ENCODE measurements around the gene CCDC148. TPM values are rescaled to one million over a fixed set of nuclear protein-coding genes. Genes with fewer than 3 reads are reported as not detected.
A peak's percentile ranks its signal among the peaks of the same experiment; 100 is the strongest.
"Not testable (repeated sequence)": the region's sequence is repeated elsewhere in the genome, so short reads cannot be mapped to it uniquely, and the experiment has no call there.

Gene CCDC148
- total and polyA plus RNA-seq, 8 donors = 0.64 to 6.0 (median 3.5) TPM

DNA sequence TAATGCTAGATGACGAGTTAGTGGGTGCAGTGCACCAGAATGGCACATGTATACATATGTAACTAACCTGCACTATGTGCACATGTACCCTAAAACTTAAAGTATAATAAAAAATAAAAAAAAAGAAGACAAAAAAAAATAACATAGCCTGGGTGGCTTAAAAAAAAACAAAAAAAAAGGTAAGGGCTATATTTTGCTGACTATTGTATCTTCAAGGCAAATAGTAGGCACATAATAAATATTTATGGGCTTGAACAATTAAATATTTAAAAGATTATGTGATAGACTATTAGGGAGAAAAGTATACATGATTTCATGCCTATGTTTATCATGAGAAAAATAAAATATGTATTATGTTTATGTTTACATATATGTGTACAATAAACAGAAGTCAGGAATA is 99.4 kb downstream of the CCDC148 start:
- no peaks in the 10 kb centered on the region for H3K9me3 ChIP-seq
- H3K27ac ChIP-seq = no peak overlapping the region
- no peaks in the 10 kb centered on the region for H3K27me3 ChIP-seq
- TF ChIP-seq, protein P1, sequence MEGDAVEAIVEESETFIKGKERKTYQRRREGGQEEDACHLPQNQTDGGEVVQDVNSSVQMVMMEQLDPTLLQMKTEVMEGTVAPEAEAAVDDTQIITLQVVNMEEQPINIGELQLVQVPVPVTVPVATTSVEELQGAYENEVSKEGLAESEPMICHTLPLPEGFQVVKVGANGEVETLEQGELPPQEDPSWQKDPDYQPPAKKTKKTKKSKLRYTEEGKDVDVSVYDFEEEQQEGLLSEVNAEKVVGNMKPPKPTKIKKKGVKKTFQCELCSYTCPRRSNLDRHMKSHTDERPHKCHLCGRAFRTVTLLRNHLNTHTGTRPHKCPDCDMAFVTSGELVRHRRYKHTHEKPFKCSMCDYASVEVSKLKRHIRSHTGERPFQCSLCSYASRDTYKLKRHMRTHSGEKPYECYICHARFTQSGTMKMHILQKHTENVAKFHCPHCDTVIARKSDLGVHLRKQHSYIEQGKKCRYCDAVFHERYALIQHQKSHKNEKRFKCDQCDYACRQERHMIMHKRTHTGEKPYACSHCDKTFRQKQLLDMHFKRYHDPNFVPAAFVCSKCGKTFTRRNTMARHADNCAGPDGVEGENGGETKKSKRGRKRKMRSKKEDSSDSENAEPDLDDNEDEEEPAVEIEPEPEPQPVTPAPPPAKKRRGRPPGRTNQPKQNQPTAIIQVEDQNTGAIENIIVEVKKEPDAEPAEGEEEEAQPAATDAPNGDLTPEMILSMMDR (IDR thresholded peaks at IDR 0.05) = no peak
- ATAC-seq = no peak
- H3K4me3 ChIP-seq = no peak overlapping the region
- no peaks in the 10 kb centered on the region for H3K4me1 ChIP-seq
- no peaks in the 10 kb centered on the region for H3K36me3 ChIP-seq
- intact Hi-C loops (cut with DNase I) = no loop called here
- no peak for DNase-seq

DNA sequence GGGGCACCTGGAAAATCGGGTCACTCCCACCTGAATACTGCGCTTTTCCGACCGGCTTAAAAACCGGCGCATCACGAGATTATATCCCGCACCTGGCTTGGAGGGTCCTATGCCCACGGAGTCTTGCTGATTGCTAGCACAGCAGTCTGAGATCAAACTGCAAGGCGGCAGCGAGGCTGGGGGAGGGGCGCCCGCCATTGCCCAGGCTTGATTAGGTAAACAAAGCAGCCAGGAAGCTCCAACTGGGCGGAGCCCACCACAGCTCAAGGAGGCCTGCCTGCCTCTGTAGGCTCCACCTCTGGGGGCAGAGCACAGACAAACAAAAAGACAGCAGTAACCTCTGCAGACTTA is 105.1 kb downstream of the CCDC148 start:
- H3K4me3 ChIP-seq; ATAC-seq; intact Hi-C loops (cut with DNase I); H3K27me3 ChIP-seq; DNase-seq; H3K36me3 ChIP-seq; H3K9me3 ChIP-seq; H3K4me1 ChIP-seq; H3K27ac ChIP-seq: not testable (repeated sequence)

DNA sequence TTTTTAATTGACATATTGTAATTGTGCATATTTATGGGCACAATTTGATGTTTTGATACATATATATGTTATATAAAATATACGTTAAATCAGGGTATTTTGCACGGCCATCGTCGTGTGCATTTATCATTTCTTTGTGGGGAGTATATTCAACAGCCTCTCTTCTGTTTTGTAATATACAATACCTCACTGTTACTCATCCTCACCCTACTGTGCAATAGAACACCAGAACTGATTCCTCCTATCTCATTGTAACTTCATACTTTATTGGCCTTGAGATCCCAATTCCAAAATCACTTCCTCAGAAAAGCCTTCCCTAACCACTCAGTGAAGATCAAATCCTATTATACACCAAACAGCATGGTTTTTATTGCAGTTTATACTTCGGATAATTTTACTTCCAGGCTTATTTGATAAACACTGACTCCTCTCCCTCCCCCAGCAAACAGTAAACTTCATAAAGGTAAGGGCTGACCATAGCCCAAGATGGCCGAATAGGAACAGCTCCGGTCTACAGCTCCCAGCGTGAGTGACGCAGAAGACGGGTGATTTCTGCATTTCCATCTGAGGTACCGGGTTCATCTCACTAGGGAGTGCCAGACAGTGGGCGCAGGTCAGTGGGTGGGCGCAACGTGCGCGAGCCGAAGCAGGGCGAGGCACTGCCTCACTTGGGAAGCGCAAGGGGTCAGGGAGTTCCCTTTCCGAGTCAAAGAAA is 105.6 kb downstream of the CCDC148 start:
- DNase-seq; intact Hi-C loops (cut with DNase I); H3K9me3 ChIP-seq; H3K27me3 ChIP-seq; H3K4me1 ChIP-seq; H3K4me3 ChIP-seq; H3K36me3 ChIP-seq; ATAC-seq; H3K27ac ChIP-seq: not testable (repeated sequence)

DNA sequence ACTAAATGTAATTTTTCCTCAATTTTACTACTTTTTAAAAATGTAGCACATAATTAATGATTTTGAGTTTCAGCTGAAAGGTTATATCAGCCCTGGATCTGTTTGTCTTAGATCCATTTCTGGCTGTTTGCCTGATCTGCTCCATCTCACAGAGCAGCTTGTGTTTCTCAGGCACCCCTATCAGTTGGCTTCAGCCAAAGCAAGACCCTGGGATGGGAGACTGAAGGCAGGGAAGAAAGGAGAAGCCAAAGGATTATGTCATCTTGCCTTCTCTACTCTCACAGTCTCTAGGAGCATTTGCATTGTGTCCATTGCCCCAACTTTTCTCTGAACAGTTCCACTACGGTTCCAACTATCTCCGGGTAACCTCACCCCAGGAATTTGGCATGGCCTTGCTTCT is 110.5 kb downstream of the CCDC148 start:
- TF ChIP-seq, protein P1 (IDR thresholded peaks at IDR 0.05) = no peak
- intact Hi-C loops (cut with DNase I) = no loop called here
- Histone ChIP-seq H3K36me3 (no peaks in the 10 kb centered on the region), H3K4me1 (no peaks in the 10 kb centered on the region), H3K4me3 (no peak overlapping the region), H3K27me3 (no peaks in the 10 kb centered on the region), H3K27ac (no peak overlapping the region), H3K9me3 (no peaks in the 10 kb centered on the region)
- peak in 1 of 4 donors; percentile 3 for DNase-seq
- no peak for ATAC-seq

DNA sequence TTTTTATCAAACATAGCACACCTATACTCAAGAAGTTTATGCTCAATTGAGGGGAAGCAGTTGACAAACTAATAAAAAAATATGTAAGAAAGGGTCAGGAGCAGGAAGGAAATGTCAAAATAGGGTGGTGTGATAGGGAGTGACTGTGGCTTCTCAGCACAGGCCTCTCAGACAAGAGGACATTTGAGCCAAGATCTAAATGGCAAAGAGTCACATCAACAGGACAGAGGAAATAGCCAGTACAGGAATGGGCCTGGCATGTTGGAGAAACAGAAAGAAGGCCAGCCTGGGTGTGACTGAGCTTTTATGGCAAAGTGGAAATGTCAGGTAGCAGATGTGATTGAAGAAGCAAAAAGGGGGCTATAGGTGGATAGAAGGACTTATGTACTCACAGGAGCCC is 117.0 kb downstream of the CCDC148 start:
- intact Hi-C loops (cut with DNase I) = no loop called here
- Histone ChIP-seq H3K4me1 (no peaks in the 10 kb centered on the region), H3K27me3 (no peaks in the 10 kb centered on the region), H3K4me3 (no peak overlapping the region), H3K9me3 (no peaks in the 10 kb centered on the region), H3K36me3 (no peaks in the 10 kb centered on the region), H3K27ac (no peak overlapping the region)
- DNase-seq (no peak), ATAC-seq (no peak)
- TF ChIP-seq, protein P1 (IDR thresholded peaks at IDR 0.05) = no peak

DNA sequence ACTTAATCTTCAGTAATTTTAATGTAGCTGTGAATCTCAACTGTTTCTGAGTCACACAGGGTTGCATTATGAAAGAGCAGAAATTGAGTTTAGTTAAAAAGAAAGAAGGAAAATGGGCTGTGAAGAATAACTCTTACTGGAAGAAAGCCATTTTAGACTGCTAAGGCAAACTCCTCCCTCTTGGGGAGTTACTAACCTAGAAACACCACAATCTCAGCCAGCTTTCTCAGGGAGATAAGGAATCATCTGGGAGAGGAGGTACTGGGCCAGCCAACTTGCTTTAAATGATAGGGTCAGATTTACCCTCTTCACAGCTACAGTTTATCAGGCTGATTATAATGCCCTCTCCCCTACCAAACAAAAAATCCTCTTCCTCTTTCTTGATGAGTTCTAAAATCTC is 119.5 kb downstream of the CCDC148 start:
- H3K4me3 ChIP-seq = no peak overlapping the region
- H3K27me3 ChIP-seq = no peaks in the 10 kb centered on the region
- no peak overlapping the region for H3K27ac ChIP-seq
- no peaks in the 10 kb centered on the region for H3K36me3 ChIP-seq
- no peak for DNase-seq
- TF ChIP-seq, protein P1 (IDR thresholded peaks at IDR 0.05) = no peak
- intact Hi-C loops (cut with DNase I) = no loop called here
- no peak for ATAC-seq
- H3K4me1 ChIP-seq = no peaks in the 10 kb centered on the region
- no peaks in the 10 kb centered on the region for H3K9me3 ChIP-seq

DNA sequence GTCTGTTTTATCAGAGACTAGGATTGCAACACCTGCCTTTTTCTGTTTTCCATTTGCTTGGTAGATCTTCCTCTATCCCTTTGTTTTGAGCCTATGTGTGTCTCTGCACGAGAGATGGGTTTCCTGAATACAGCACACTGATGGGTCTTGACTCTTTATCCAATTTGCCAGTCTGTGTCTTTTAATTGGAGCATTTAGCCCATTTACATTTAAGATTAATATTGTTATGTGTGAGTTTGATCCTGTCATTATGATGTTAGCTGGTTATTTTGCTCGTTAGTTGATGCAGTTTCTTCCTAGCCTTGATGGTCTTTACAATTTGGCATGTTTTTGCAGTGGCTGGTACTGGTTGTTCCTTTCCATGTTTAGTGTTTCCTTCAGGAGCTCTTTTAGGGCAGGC is 124.8 kb downstream of the CCDC148 start:
- ATAC-seq; intact Hi-C loops (cut with DNase I); H3K4me3 ChIP-seq; DNase-seq; H3K36me3 ChIP-seq; H3K27me3 ChIP-seq; H3K4me1 ChIP-seq; H3K27ac ChIP-seq: not testable (repeated sequence)
- peaks cover 0 to 12% of the 10 kb centered on the region in 2 donors for H3K9me3 ChIP-seq
